Adipocyte (in vitro differentiated cells): ENCODE measurements around the gene DLG2.
"Not testable (repeated sequence)": the region's sequence is repeated elsewhere in the genome, so short reads cannot be mapped to it uniquely, and the experiment has no call there.

ENCODE experiments used
- DNase-seq: peaks from one replicate; pipeline ENCODE4 v3.0.0-alpha.2; 2015; ENCODE audit warnings: low read depth
- H3K27me3 ChIP-seq: replicated peaks from 2 replicates; pipeline ENCODE4 v1.7.0; 2013; ENCODE audit warnings: mild to moderate bottlenecking, low read length, moderate library complexity; ENCODE audit not compliant: control insufficient read depth, insufficient read depth
- H3K36me3 ChIP-seq: 2 replicates; pipeline ENCODE4 v1.7.0; 2013; ENCODE audit warnings: low read length, mild to moderate bottlenecking, moderate library complexity; ENCODE audit not compliant: control insufficient read depth, insufficient read depth, severe bottlenecking
- H3K4me1 ChIP-seq: 2 replicates; pipeline ENCODE4 v1.7.0; 2013; ENCODE audit warnings: mild to moderate bottlenecking, low read length, moderate library complexity; ENCODE audit not compliant: control insufficient read depth, insufficient read depth
- H3K4me3 ChIP-seq: 2 replicates; pipeline ENCODE4 v1.7.0; 2013; ENCODE audit warnings: mild to moderate bottlenecking, low read length, moderate library complexity
- H3K9ac ChIP-seq: 2 replicates; pipeline ENCODE4 v1.7.0; 2013; ENCODE audit warnings: mild to moderate bottlenecking, low read length, moderate library complexity
- H3K9me3 ChIP-seq: 2 replicates; pipeline ENCODE4 v1.7.0; 2013; ENCODE audit warnings: mild to moderate bottlenecking, low read length, moderate library complexity; ENCODE audit not compliant: control insufficient read depth

Gene DLG2

GRCh38 chr11:85431319-85431718 lies 195.8 kb downstream of the DLG2 start:
- no peak overlapping the region for H3K4me3 ChIP-seq
- no peak for DNase-seq
- no peak overlapping the region for H3K9ac ChIP-seq
- no peaks in the 10 kb centered on the region for H3K27me3 ChIP-seq
- no peaks in the 10 kb centered on the region for H3K36me3 ChIP-seq
- no peaks in the 10 kb centered on the region for H3K4me1 ChIP-seq
- peaks cover 18% of the 10 kb centered on the region for H3K9me3 ChIP-seq

- Histone ChIP-seq H3K4me3 (no peak overlapping the region), H3K9me3 (peaks cover 8% of the 10 kb centered on the region), H3K9ac (no peak overlapping the region), H3K36me3 (no peaks in the 10 kb centered on the region), H3K27me3 (no peaks in the 10 kb centered on the region), H3K4me1 (no peaks in the 10 kb centered on the region)
- no peak for DNase-seq
Observed at GRCh38 chr11:85423794-85424193, 203.3 kb downstream of the DLG2 start.

- Histone ChIP-seq H3K27me3 (no peaks in the 10 kb centered on the region), H3K4me3 (no peak overlapping the region), H3K9me3 (peaks cover 8% of the 10 kb centered on the region), H3K4me1 (no peaks in the 10 kb centered on the region), H3K36me3 (no peaks in the 10 kb centered on the region), H3K9ac (no peak overlapping the region)
- no peak for DNase-seq
Observed at GRCh38 chr11:85423316-85423715, 203.8 kb downstream of the DLG2 start.

GRCh38 chr11:85414175-85414574 lies 213.0 kb downstream of the DLG2 start:
- Histone ChIP-seq H3K4me1 (no peaks in the 10 kb centered on the region), H3K9me3 (peaks cover 5% of the 10 kb centered on the region), H3K9ac (no peak overlapping the region), H3K4me3 (no peak overlapping the region), H3K36me3 (no peaks in the 10 kb centered on the region), H3K27me3 (no peaks in the 10 kb centered on the region)
- no peak for DNase-seq

GRCh38 chr11:85407648-85408047 lies 219.5 kb downstream of the DLG2 start:
- H3K9ac ChIP-seq: no peak overlapping the region
- H3K9me3 ChIP-seq: peaks cover 4% of the 10 kb centered on the region
- H3K4me3 ChIP-seq: no peak overlapping the region
- H3K36me3 ChIP-seq: no peaks in the 10 kb centered on the region
- H3K27me3 ChIP-seq: no peaks in the 10 kb centered on the region
- H3K4me1 ChIP-seq: no peaks in the 10 kb centered on the region
- no peak for DNase-seq

GRCh38 chr11:85406841-85407240 lies 220.3 kb downstream of the DLG2 start:
- Histone ChIP-seq H3K9me3 (peaks cover 4% of the 10 kb centered on the region), H3K4me1 (no peaks in the 10 kb centered on the region), H3K9ac (no peak overlapping the region), H3K4me3 (no peak overlapping the region), H3K36me3 (no peaks in the 10 kb centered on the region), H3K27me3 (no peaks in the 10 kb centered on the region)
- DNase-seq: no peak

GRCh38 chr11:85406316-85406715 lies 220.8 kb downstream of the DLG2 start:
- H3K36me3 ChIP-seq: no peaks in the 10 kb centered on the region
- no peak overlapping the region for H3K4me3 ChIP-seq
- no peaks in the 10 kb centered on the region for H3K4me1 ChIP-seq
- H3K9ac ChIP-seq: no peak overlapping the region
- peaks cover 4% of the 10 kb centered on the region for H3K9me3 ChIP-seq
- no peak for DNase-seq
- H3K27me3 ChIP-seq: no peaks in the 10 kb centered on the region

GRCh38 chr11:85395515-85396055 lies 231.6 kb downstream of the DLG2 start:
- H3K4me3 ChIP-seq: not testable (repeated sequence)

GRCh38 chr11:85394283-85394682 lies 232.9 kb downstream of the DLG2 start:
- Histone ChIP-seq H3K9ac (no peak overlapping the region), H3K9me3 (no peaks in the 10 kb centered on the region), H3K4me1 (no peaks in the 10 kb centered on the region), H3K27me3 (no peaks in the 10 kb centered on the region), H3K36me3 (no peaks in the 10 kb centered on the region), H3K4me3 (no peak overlapping the region)
- DNase-seq: no peak

More at GRCh38 chr11:85395515-85396055, 231.6 kb downstream of the DLG2 start:
- DNase-seq, H3K4me1 ChIP-seq, H3K36me3 ChIP-seq, H3K9ac ChIP-seq, H3K9me3 ChIP-seq, H3K27me3 ChIP-seq: not testable (repeated sequence)

GRCh38 chr11:85391141-85391540 lies 236.0 kb downstream of the DLG2 start:
- no peaks in the 10 kb centered on the region for H3K9me3 ChIP-seq
- H3K27me3 ChIP-seq: no peaks in the 10 kb centered on the region
- no peak overlapping the region for H3K9ac ChIP-seq
- H3K4me1 ChIP-seq: no peaks in the 10 kb centered on the region
- no peaks in the 10 kb centered on the region for H3K36me3 ChIP-seq
- DNase-seq: no peak
- no peak overlapping the region for H3K4me3 ChIP-seq

GRCh38 chr11:85385547-85385946 lies 241.6 kb downstream of the DLG2 start:
- Histone ChIP-seq H3K36me3 (no peaks in the 10 kb centered on the region), H3K4me1 (no peaks in the 10 kb centered on the region), H3K27me3 (no peaks in the 10 kb centered on the region), H3K9me3 (peaks cover 15% of the 10 kb centered on the region), H3K9ac (no peak overlapping the region), H3K4me3 (no peak overlapping the region)
- DNase-seq: no peak

GRCh38 chr11:85385111-85385510 lies 242.0 kb downstream of the DLG2 start:
- Histone ChIP-seq H3K9me3 (peaks cover 15% of the 10 kb centered on the region), H3K4me3 (no peak overlapping the region), H3K9ac (no peak overlapping the region), H3K4me1 (no peaks in the 10 kb centered on the region), H3K27me3 (no peaks in the 10 kb centered on the region), H3K36me3 (no peaks in the 10 kb centered on the region)
- no peak for DNase-seq
